Measurements from ENCODE around the gene UNC5B.

UNC5B gene

DNA sequence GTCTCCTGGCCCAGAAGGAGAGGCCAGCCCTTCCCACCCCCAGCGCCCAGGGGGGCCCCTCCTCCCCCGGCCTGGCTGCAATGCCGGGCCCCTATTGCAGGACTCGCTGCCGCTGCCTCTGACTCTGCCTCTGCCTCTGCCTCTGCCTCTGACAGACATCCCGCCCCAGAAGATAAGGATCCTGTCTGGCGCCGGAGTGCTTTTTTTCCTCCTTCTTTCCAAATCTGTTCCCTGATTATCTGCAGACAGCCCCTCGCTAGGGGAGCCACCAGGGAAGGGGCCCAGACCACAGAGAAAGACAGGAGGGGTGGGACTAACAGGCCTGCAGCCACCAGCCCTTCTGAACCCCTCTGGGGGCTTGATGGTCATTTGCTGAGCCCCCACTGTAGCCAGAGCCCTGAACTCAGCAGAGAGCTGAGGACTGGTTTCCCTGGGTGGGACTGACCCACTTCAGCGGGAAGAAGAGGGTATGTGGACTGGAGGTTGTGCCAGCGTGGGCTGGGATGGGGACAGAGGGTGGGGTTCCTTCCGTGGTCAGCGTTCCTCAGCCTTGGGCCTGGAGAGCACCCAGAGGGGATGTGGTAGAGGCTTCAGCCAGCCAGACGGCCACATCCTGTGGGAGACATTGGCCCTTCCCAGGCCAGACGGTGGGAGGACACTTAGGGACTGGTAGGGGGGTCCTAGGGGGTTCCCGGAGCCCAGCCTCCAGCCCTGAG lies 22.8 kb downstream of the UNC5B start:
- TF ChIP-seq, protein P1, sequence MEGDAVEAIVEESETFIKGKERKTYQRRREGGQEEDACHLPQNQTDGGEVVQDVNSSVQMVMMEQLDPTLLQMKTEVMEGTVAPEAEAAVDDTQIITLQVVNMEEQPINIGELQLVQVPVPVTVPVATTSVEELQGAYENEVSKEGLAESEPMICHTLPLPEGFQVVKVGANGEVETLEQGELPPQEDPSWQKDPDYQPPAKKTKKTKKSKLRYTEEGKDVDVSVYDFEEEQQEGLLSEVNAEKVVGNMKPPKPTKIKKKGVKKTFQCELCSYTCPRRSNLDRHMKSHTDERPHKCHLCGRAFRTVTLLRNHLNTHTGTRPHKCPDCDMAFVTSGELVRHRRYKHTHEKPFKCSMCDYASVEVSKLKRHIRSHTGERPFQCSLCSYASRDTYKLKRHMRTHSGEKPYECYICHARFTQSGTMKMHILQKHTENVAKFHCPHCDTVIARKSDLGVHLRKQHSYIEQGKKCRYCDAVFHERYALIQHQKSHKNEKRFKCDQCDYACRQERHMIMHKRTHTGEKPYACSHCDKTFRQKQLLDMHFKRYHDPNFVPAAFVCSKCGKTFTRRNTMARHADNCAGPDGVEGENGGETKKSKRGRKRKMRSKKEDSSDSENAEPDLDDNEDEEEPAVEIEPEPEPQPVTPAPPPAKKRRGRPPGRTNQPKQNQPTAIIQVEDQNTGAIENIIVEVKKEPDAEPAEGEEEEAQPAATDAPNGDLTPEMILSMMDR (IDR thresholded peaks at IDR 0.05; ENCODE audit: insufficient read depth, low read depth, low read length, missing control alignments), result no peak
- no peak overlapping the region for H3K4me3 ChIP-seq (ENCODE audit: low read length)
- no peak for DNase-seq (ENCODE audit: low read depth)

DNA sequence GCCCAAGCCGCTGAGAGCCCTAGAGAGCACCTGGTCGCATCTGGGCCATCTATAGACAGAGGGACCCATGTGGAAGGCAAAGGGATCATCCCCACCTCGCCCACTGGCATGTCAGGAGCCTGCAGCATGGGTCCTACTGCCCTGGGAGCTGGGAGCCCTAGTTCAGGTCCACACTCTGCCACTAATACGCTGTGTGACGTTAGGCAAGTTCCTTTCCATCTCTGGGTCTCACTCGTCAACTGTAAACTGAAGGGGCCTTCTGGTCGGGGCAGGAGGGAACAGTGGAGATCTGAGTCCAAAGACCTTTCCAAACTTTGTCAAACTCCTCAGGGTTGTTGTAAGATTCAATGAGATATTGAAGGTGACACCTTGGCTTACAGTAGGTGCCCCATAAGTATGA lies 23.4 kb downstream of the UNC5B start:
- no peak for DNase-seq (ENCODE audit: low read depth)
- TF ChIP-seq, protein P1 (IDR thresholded peaks at IDR 0.05; ENCODE audit: insufficient read depth, low read depth, low read length, missing control alignments), result no peak
- no peak overlapping the region for H3K4me3 ChIP-seq (ENCODE audit: low read length)

DNA sequence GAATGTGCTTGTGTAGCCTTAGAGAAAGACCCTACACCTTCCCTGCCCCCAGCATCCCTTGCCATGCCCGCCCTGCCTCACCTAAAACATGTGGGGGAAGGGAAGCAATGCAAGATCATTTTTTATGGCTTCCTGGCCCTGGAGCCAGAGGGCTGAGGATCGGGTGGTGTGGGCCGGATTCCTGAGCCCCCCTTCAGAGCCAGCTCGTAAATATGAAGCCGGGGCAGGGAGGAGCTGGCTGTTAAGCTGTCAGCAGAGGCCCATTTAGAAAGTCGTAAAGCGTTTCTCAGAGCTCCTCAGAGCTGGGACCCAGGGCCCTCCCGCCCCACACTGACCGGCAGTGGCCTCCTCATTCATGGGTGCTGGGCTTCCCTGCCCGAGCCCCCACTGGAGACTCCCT lies 23.9 kb downstream of the UNC5B start:
- no peak for DNase-seq (ENCODE audit: low read depth)
- TF ChIP-seq, protein P1 (IDR thresholded peaks at IDR 0.05; ENCODE audit: insufficient read depth, low read depth, low read length, missing control alignments), result no peak
- no peak overlapping the region for H3K4me3 ChIP-seq (ENCODE audit: low read length)

DNA sequence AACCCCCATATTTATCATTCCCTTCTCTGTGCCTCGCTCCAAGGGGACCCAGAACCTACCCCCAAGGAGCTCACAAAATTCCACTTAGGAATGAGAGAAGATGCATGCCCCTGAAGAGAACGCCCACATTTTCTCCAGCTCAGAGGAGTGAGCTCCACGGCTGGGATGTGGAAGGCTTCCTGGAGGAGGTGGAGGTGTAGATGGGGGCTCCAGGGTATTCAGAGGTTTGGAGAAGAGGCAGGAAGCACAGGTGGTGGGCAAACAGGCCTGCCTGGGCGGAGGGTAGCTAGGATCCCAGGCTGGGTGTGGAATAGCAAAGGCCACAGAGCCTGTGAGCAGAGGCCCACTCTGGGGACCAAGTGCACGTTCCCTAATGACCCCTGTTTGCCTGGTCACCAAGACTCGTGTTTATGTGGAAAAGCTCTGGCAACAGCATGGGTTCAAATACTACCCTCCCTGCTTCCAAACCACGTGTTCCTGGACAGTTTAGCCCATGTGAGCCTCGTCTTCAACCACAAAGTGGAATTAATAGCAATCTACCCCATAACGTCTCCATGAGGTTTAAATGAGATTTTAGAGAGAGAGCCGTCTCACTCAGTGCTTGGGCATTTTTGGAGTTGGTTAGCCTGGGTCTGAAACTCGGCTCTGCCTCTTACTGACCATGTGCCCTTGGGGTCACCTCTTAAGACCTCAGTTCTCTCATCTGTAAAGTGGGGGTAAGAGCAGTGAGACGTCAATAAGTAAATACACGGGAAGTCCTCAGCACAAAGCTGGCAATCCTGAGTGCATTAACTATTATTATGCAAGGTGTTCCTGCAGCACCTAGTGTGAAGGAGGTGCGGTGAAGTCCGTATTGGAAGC lies 24.7 kb downstream of the UNC5B start:
- no peak for DNase-seq (ENCODE audit: low read depth)
- H3K4me3 ChIP-seq (ENCODE audit: low read length), result no peak overlapping the region
- TF ChIP-seq, protein P1 (IDR thresholded peaks at IDR 0.05; ENCODE audit: insufficient read depth, low read depth, low read length, missing control alignments), result no peak

DNA sequence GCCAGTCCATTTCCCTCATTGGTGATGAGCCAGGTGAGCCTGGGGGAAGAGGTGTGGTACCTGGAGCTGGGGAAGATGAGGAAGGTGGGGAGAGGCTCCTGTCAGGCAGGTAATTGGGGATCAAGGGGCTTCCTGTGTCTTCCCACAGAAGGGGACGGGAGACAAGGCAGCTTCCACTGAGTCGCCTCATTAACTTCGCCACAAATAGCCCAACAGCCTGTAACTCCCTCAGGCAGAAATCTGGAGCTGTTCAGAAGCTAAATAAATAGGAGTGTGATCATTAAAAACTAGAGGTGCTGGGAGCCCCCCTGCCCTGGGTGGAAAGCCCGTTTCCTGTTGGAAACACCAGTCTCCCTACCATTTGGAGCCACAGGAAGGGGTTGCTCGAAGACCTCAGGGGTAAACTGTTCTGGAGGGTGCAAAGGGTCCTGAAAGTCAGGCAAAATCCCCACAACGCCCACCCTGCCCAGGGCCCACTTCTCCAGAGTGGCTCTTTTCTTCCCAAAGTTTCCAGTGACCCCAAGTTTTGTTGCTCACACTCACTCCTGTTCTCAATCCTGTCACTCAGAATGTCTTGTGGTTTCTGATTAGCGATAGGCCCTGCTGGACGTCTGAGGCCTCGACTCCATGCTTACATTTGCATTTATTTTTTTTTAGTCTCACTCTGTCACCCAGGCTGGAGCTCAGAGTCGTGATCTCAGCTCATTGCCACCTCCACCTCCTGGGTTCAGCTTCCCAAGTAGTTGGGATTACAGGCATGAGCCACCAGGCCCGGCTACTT lies 25.7 kb downstream of the UNC5B start:
- no peak for DNase-seq (ENCODE audit: low read depth)
- TF ChIP-seq, protein P1 (IDR thresholded peaks at IDR 0.05; ENCODE audit: insufficient read depth, low read depth, low read length, missing control alignments), result no peak

DNA sequence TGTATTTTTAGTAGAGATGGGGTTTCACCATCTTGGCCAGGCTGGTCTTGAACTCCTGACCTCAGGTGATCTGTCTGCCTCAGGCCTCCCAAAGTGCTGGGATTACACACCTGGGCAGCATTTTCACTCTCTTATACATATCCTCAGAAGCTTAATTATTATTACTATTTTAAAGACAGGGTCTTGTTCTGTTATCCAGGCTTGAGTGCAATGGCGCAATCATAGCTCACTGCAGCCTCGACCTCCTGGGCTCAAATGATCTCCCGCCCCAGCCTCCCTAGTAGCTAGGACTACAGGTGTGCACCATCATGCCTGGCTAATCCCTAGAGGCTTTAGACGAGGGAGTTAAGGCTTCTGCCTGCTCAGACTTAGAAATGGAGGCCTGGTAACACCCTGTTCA lies 26.3 kb downstream of the UNC5B start:
- DNase-seq (ENCODE audit: low read depth), result no peak
- H3K4me3 ChIP-seq (ENCODE audit: low read length), result no peak overlapping the region
- TF ChIP-seq, protein P1 (IDR thresholded peaks at IDR 0.05; ENCODE audit: insufficient read depth, low read depth, low read length, missing control alignments), result no peak

More for the DNA sequence above, 25.7 kb downstream of the UNC5B start:
- H3K4me3 ChIP-seq (ENCODE audit: low read length), result no peak overlapping the region
